ENCODE data around the gene KIR3DL1. TPM values are rescaled to one million over a fixed set of nuclear protein-coding genes. Genes with fewer than 3 reads are reported as not detected.
A peak's percentile ranks its signal among the peaks of the same experiment; 100 is the strongest.
"Not testable (repeated sequence)": the region's sequence is repeated elsewhere in the genome, so short reads cannot be mapped to it uniquely, and the experiment has no call there.

Gene KIR3DL1
- total RNA-seq, 1 experiment from 2014 or later: not detected

- DNase-seq (ENCODE audit: low read depth): no peak
These were observed 9.8 kb upstream of the KIR3DL1 start for GRCh38 chr19:54806516-54806838.

- not testable (repeated sequence) for DNase-seq (ENCODE audit: low read depth)
These were observed 1.7 kb upstream of the KIR3DL1 start for GRCh38 chr19:54814571-54814970.

DNA sequence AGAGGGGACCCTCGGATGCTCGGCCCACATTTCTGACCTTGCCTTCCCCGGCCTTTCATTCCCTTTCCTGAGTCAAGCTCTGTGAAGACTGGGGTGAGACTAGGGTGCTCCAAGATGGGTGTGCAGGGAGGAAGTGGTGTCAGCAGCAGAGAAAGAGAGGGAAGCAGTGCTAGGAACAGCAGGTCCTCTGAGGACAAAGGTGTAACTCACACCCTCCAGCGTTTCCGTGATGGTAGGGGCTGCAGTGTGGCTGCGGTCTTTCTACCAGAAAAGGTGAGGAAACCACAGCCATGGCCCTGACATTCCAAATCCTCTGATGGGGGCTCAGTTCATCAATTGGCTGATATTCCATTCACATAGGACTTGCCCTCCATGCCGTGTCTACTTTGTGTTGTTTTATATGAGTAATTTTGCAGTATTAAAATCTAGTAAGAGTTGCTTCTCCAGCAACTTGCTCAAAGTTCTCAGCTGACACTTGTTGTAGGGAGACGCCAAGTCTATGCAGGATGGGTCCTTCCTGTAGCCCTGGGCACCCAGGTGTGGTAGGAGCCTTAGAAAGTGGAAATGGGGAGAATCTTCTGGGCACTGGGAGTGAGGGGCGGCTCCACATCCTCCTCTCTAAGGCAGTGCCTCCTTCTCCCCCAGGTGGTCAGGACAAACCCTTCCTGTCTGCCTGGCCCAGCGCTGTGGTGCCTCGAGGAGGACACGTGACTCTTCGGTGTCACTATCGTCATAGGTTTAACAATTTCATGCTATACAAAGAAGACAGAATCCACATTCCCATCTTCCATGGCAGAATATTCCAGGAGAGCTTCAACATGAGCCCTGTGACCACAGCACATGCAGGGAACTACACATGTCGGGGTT, 1.6 kb downstream of the KIR3DL1 start:
- DNase-seq (ENCODE audit: low read depth): no peak

GRCh38 chr19:54824416-54824815, 8.1 kb downstream of the KIR3DL1 start:
- DNase-seq (ENCODE audit: low read depth): not testable (repeated sequence)

DNA sequence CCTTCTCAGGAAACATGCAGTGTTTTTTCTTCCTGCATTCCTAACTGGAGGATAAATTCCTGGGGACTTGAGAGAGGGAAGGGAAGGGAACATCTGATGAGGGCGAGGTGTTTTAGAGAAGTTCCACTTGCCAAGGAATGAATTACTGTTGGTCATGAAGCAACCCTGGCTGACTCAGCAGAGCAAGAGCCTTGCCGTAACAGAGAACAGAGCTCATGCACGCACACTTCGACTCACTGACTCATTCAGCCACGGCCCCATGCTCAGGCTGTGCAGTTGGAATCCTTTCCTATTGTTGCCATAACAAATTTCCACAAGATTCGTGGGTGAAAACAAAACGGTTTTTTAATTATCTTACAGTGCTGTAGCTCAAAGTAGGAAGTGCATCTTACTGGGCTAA, 9.1 kb downstream of the KIR3DL1 start:
- not testable (repeated sequence) for DNase-seq (ENCODE audit: low read depth)

DNA sequence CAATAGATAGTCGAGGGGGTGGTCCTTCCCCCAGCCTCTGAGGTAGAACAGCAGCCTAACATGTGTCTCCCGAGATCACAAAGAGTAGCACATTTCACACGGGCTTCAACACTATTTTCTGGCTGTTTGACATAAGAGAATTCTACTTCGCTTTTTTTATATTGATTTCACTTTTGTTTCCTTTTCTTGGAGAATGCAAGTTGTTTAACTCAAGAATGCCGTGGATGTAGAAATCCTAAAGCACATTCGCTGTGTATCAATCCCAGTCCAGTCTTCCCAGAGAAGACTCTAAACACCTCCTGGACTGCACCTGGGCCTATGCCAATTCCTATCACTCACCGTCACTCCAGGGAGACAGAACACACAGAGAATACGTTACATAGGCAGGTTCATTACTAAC, 11.8 kb downstream of the KIR3DL1 start:
- not testable (repeated sequence) for DNase-seq (ENCODE audit: low read depth)

- not testable (repeated sequence) for DNase-seq (ENCODE audit: low read depth)
These were observed 16.2 kb downstream of the KIR3DL1 start, which contains the start of gene KIR2DS4 for GRCh38 chr19:54832496-54832895. TSS of gene KIR2DS4 (plus strand) at chr19:54832676.

DNA sequence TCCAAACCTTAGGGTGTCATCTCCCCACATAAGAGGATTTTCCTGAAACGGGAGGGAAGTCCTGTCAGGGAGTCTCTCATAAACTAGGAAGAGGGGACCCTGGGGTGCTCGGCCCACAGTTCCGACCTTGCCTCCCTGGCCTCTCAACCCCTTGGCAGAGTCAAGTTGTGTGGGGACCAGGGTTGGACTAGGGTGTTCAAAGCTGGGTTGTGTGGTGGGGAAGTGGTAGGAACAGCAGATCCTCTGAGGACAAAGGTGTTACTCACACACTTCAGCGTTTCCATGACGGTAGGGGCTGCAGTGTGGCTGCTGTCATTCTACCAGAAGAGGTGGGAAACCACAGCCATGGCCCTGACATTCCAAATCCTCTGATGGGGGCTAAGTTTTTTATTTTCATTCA, 18.9 kb downstream of the KIR3DL1 start:
- DNase-seq (ENCODE audit: low read depth): not testable (repeated sequence)

GRCh38 chr19:54837522-54837921, 21.3 kb downstream of the KIR3DL1 start:
- DNase-seq (ENCODE audit: low read depth): not testable (repeated sequence)

DNA sequence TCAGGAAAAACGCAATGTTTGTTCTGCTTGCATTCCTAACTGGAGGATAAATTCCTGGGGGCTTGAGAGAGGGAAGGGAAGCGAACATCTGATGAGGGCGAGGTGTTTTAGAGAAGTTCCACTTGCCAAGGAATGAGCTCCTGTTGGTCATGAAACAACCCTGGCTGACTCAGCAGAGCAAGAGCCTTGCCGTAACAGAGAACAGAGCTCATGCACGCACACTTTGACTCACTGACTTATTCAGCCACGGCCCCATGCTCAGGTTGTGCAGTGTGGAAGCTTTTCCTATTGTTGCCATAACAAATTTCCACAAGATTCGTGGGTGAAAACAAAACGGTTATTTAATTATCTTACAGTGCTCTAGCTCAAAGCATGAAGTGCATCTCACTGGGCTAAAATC, 26.9 kb downstream of the KIR3DL1 start:
- not testable (repeated sequence) for DNase-seq (ENCODE audit: low read depth)

- DNase-seq (ENCODE audit: low read depth): not testable (repeated sequence)
These were observed 33.9 kb downstream of the KIR3DL1 start, which contains the start of gene KIR3DL2 for GRCh38 chr19:54850061-54850640. TSS of gene KIR3DL2 (plus strand) at chr19:54850443. CDS start at chr19:54850476, 33 bp downstream.

DNA sequence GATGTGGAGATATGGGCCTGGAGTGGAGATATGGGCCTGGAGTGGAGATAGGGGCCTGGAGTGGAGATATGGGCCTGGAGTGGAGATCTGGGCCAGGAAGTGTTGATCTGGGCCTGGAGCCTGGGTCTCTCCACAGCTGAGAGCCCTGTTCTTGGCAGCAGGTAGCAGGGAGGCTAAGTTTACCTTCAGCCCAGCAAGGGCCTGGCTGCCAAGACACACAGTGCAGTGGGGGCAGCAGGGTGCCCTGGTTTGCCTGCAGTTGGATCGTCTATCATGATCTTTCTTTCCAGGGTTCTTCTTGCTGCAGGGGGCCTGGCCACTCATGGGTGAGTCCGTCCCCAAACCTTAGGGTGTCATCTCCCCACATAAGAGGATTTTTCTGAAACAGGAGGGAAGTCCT, 34.7 kb downstream of the KIR3DL1 start:
- no peak for DNase-seq (ENCODE audit: low read depth)

GRCh38 chr19:54851353-54851752, 35.1 kb downstream of the KIR3DL1 start:
- no peak for DNase-seq (ENCODE audit: low read depth)

DNA sequence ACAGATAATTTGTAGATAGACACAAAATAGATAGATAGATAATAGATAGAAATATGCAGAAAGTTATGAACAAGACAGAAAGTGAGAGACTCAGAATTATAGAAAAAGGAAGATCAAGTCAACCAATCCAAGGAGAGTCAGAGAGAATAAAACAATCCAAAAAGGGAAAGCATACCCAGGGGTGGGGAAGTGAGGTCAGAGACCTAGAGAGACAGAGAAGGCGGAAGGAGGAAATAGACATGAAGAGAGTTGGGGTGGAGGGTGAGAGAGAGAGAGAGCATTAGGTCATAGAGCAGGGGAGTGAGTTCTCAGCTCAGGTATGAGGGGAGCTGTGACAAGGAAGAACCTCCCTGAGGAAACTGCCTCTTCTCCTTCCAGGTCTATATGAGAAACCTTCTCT, 39.0 kb downstream of the KIR3DL1 start:
- DNase-seq (ENCODE audit: low read depth): not testable (repeated sequence)

- DNase-seq (ENCODE audit: low read depth): not testable (repeated sequence)
These were observed 42.2 kb downstream of the KIR3DL1 start for GRCh38 chr19:54858476-54858875.

GRCh38 chr19:54859421-54859820, 43.2 kb downstream of the KIR3DL1 start:
- DNase-seq (ENCODE audit: low read depth): peak; percentile 48

- DNase-seq (ENCODE audit: low read depth): not testable (repeated sequence)
These were observed 47.2 kb downstream of the KIR3DL1 start for GRCh38 chr19:54863459-54863858.

DNA sequence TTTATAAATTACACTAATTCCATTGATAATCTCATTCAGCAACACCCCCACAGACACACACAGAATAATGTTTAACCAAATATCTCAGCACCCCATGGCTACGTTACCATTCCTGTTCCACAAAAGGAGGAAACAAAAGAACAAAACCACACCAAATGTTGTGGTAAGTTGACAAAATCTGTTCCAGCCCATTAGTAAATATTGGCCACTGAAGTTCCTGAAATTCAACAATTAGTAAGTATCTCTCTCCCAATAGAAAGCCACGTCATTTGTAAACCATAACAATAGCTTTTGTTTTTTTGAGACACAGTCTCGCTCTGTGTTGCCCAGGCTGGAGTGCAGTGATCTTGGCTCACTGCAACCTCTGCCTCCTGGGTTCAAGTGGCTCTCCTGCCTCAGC, 55.4 kb downstream of the KIR3DL1 start:
- DNase-seq (ENCODE audit: low read depth): no peak

- DNase-seq (ENCODE audit: low read depth): no peak
These were observed 57.7 kb downstream of the KIR3DL1 start, which contains the start of gene FCAR for GRCh38 chr19:54873990-54874389. TSS of gene FCAR (plus strand) at chr19:54874235. CDS start at chr19:54874290, 55 bp downstream.

DNA sequence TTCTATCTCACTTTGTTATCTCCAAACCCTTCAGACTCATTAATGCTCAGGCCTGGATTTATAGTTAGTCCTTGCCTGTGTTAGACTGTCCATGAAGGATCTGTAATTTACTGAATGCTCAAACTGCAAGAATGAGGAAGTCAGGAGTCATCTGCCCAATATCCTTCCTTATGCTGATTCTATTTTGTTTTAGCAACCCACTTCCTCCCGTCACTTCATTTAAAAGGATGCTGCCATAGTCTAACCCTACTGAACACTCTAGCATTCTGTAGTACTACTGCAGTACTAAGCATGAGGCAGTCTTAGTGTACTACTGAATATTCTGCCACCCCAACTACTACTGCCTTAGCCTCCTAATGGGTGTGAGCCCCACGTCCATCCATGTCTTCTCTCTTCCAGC, 59.2 kb downstream of the KIR3DL1 start:
- DNase-seq (ENCODE audit: low read depth): no peak

- DNase-seq (ENCODE audit: low read depth): no peak
These were observed 61.2 kb downstream of the KIR3DL1 start for GRCh38 chr19:54877471-54877870.
